LoVo (cell line): ENCODE results near the gene TNFSF18.
"Not testable (repeated sequence)": the region's sequence is repeated elsewhere in the genome, so short reads cannot be mapped to it uniquely, and the experiment has no call there.

Source experiments
- DNase-seq: peaks from one replicate; pipeline ENCODE4 v3.0.0-alpha.2; 2016; ENCODE audit warnings: low spot score

The TNFSF18 gene, protein sequence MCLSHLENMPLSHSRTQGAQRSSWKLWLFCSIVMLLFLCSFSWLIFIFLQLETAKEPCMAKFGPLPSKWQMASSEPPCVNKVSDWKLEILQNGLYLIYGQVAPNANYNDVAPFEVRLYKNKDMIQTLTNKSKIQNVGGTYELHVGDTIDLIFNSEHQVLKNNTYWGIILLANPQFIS

DNA sequence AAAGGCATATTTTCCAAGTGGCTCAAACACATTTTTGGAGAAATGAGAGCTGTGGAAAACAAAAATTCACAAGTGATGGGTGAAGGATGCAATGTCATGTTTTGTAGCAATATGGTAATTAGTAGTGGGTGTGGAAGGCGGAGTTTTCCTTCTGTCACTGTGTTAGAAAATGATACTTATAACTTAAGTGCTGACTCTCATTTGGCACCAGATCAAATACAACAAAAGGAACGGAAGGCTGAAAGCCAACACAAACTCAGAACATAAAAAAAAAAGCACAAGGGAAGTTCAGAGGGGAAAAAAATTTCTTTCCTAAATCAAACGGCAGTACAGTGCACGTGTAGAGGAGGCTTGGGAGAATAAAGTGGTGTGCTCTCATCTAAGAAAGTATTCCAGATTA, at the start of gene TNFSF18:
TNFSF18 (minus strand) TSS at position 77 of the 400 bp plus-strand sequence; CDS start at position 32, 45 bp downstream.
- peak; percentile 5 for DNase-seq

DNA sequence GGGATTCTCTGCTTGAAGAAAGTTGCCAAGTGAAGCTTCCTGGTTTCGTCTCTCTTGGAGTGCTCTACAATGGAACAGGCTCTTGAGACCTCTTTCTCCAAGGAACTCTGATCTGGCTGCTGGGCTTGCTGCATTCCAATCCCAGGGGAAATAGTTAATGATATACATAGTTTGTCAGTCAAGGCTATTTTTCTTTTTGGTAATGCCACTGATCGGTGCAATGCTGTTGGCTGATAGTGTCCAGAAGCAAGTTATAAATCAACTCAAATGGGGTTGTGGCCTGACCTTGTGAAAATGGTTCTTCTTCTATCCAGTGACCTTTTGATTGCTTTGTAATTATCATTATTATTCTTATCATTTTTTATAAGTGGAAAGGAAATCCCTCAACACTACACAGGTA, 48.4 kb upstream of the TNFSF18 start:
- no peak for DNase-seq

DNA sequence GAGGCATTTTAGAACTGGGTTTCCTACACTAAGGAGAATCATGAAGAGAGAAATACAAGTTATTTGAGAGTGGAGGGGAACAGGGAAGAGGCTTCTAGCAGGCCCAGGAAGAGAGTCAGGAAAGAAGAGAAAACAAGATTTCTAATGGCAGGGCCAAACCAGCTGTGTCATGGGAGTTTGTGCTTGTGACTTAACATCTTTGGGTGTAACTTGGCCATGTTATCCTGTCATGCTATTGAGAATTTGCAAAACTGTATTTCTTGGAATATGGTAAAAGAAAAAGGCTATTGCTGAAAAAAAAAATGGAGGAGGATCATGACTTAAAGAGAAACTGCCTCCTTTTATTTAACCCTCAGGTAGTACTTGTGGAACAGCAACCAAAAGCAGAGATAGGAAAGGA, 47.4 kb upstream of the TNFSF18 start:
- DNase-seq: no peak

DNA sequence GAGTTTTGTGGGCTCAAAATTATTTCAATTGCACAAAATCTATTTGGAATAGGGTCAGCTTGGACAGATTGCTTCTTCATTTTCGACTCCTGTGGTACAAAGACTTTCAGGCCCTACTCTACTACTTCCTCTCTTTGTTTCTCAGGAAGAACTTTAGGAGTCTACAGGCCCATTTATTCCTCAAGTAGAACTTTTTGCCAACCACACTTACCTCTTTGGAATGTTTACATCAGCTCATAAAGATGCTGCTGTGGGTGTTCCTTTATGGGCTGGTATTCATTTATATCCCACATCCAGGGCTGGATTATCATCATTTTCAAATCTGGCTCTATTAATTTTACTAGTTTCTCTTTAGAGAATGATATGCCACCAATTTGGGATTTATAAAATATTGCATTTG, 46.3 kb upstream of the TNFSF18 start:
- no peak for DNase-seq

DNA sequence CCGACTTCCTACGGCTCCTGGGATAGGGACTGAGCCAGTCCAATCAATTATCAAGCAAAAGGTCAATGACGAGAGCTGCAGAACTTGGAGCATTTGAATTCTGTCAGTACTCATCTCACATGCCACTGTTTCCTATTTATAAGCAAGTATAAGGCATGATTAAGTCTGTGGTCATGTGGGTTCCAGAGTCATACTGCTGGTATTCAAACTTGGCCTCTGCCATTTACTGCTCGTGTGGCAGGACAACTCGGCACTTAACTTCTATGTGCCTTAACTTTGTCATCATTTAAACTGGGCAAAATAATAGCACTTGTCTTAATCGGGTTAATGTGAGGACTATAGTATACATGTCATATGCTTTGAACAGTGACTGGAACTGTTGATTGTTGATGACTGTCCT, 44.9 kb upstream of the TNFSF18 start:
- no peak for DNase-seq

DNA sequence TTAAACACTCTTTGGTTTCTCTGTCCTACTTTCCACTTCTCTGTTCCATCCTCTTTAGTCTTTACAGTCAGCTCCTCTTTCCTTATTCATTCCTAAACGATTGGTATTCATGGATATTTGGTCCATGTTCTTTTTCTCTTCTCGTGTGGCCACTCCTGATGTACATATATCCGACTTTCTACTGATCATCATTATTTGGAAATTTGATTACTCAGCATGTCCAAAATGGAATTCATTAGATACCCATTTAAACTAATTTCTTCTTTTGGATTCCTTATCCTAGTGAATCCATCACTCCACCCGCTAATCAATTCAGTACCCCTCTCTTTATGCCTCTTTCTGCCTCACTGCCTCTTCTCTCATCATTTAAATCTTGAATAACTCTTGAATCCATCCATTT, 43.8 kb upstream of the TNFSF18 start:
- no peak for DNase-seq

DNA sequence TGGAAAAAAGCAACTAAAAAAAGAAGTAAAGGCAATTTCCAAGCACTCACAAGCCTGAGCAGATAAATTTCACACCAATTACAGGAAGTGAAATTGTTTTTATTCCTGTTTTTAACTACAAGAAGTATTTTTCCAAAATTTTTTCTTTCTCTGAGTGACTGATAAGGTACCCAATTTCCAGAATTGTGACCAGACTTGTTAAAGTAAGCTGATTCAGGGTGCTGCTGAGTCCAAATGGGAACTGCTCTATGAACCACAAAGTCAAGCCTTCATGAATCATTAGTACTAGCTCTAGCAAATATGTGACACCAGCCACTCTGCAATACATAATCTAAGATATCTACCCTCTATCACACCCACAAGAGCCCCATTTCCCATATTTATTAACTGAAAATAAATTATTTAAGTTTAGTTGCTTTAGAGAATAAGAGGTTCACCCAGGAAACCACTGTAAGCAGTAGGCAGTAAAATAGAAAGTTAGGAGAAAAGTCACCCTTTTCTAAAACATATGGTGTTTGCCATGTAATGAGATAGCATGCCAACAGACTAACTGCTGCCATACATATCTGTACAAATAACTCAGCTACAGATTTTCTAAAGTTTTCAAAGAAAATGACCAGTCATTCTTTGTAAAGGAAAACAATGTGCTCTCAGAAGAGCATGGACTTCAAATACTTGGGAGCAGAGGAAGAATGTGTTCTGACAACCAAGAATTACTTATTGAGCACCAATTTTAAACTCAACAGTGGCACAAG, 43.1 kb upstream of the TNFSF18 start:
- no peak for DNase-seq

DNA sequence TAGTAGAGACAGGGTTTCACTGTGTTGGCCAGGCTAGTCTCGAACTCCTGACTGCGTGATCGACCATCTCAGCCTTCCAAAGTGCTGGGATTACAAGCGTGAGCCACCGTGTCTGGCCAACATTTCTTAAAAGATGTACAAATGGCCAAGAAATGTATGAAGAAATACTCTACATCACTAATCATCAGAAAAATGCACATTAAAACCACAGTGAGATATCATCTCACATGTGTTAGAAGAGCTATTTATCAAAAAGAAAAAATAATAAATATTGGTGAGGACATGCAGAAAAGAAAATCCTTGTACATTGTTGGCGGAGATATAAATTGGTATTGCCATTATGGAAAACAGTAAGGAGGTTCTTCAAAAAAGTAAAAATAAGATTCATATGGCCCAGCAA, 33.6 kb upstream of the TNFSF18 start:
- DNase-seq: no peak

DNA sequence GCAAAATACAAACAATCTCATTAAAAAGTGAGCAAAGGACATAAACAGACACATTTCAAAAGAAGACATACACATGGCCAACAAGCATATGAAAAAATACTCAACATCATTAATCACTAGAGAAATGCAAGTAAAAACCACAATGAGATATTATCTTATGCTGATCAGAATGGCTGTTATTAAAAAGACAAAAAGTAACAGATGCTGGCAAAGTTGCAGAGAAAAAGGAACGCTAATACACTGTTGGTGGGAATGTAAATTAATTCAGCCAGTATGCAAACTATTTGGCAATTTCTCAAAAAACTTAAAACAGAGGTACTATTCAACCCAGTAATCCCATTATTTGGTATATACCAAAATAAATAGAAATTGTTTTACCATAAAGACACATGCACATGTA, 32.2 kb upstream of the TNFSF18 start:
- no peak for DNase-seq

DNA sequence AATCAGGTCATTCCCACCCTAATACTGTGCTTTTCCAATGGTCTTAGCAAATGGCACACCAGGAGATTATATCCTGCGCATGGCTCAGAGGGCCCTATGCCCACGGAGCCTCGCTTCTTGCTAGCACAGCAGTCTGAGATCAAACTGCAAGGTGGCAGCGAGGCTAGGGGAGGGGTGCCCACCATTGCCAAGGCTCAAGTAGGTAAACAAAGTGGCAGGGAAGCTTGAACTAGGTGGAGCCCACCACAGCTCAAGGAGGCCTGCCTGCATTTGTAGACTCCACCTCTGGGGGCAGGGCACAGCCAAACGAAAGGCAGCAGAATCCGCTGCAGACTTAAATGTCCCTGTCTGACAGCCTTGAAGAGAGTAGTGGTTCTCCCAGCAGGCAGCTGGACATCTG, 23.5 kb upstream of the TNFSF18 start:
- DNase-seq: not testable (repeated sequence)

DNA sequence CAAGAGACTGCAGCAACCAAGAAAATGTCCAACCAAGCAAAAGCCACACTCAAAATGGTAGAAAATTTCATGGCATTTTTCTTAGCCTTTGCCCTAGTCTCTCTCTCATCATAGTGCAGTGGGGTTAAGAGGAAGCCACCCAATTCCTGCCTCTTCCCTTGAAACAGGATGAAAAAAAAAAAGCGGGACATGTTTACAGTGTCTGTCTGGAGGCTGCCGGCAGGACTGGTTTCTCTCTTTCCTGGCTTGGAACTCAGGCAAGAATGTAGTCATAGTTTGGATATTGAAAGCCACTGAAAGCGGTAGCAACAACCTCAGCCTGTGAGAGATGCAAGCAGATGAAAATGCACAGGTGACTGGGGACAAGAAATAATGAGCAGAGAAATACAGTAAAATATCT, 13.3 kb upstream of the TNFSF18 start:
- no peak for DNase-seq

DNA sequence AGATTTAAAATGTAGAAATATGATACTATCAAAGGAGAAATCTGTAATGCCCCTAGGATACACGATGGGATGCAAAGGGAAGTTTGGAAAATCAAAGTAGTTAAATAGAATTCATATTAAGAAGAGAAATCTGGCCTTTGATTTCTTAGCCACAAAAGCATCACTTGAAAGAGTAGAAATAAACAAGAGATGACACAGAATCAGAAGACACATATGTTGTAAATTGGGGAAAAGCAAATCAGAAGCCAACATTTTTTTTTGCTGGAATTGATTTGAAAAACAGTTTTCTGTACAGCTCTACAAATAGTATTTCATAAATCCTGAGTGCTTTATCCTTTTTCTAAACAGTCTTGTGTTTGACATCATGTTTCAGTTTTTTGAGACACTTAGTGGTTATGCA, 12.4 kb upstream of the TNFSF18 start:
- no peak for DNase-seq

DNA sequence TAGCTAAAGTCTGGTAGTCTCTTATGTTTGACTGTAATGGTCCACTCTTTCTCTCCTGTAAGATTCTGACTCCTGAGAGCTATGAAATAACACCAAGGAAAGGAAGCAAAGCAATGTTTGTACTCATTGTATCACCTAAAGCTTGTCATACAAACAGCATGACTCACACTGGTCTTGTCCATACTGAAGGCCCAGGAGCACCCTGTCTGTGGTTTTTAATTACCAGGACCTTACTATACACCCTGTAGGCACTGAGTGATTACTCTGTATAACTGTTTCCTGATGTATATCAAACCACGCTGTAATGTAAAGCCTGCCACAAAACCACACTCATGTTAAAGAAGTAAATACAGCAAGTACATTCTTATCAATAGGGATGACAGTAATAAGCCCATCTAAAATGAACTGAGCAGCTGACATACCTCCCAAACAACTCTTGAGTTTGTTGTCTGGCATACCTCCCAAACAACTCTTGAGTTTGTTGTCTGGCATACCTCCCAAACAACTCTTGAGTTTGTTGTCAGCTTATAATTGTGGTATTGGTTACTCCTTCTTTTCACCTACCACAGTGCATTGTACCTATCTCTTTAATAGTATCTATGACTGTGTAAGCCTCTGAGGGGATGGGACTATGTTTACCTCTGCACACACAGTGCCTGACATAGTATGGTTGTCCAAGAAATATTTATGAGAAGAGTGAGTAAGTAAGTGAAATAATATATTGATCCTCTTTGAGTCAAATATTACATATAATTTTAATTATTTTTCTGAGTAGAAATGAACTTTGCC, 11.6 kb upstream of the TNFSF18 start:
- DNase-seq: peak; percentile 60

DNA sequence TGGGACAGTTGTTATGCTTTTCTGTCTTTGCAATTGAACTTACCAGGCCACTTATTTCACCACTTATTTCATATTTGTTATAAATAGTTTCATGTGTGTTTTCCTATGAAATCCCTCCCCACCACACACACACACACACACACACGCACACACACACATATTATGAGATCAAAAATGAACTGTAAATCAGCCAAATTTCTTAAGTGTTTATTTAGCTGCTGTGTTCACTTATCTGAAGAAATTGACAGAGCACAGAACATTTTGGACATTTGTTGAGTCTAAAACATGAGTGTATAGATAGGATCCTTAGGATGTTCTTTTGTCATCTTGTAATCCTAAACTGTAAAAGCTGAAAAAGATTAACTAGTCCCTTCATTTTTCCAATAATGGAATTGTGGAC, 7.8 kb upstream of the TNFSF18 start:
- no peak for DNase-seq

DNA sequence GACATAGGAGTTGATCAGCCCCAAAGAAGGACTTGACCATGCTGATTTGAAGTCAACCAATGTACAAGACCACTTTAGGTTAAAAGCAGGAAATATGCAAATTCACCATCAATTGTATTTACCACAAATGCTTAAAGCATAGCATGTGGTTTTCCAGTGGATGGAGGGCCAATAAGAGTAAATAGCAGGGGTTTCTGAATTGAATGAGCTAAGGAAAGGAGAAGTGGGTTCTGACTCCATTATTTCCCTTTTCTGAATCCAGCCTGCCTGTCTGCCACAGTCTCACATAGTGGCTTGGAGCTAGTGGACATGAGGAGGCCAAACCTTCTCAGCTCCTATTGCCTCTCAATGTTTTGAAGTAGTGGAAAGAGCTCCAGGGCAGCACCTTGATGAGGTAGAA, 7.2 kb upstream of the TNFSF18 start:
- DNase-seq: no peak

DNA sequence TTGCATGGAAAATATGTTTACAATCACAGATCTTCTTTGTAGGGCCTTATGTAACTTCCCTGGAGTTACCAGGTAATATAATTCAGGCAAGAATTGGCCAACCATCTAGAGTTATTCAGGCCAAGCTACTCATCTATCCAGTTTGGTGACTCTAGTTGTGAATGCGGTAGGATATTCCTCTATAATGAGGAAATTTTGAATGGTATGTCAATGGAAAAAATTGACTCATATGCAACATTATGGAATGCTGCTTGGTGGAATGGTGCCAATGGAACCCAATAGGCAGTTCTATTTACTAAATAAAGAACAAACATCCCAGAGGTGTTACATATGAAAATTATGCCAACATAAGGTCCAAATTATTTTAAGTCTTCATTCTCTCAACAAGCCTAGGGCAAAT, 5.6 kb upstream of the TNFSF18 start:
- no peak for DNase-seq

DNA sequence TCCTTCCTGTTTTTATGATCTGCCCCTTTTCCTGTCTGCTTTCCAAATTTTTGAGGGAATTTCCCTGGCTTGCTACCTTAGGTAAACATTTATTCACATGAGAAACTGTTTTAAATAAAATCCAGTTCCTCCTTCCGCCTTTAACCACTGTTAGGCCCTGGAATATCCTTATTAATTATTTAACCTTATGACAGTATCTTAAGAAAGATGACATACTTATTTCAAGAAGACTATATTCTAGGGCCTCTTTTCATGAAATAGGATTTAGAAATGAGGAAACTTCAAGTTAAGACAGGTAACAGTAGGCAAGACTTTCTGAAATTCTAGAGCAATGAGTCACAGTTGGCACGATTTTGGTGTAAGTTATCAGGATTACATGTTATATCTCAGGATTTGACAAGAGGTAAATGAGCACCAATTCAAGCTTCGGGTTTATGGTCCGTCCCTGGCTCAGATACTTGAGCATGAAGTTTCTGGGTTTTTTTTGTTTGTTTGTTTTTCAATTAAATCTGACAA, 2.0 kb upstream of the TNFSF18 start:
- DNase-seq: peak; percentile 61

DNA sequence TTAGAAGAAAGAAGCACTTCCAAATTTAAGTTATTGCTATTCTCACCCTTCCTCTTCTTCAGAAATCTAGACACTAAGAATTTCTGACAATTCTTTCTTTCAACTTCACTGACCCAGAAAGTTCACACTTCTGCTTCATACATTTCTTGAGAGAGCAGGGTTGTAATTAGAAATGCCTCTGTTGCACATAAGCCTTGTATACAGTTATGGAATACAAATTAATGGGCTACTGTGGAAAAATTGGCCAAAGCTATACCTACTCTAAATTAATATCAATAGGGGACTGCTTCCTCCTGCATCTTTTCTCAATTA, 1.5 kb downstream of the TNFSF18 start:
- DNase-seq: no peak

DNA sequence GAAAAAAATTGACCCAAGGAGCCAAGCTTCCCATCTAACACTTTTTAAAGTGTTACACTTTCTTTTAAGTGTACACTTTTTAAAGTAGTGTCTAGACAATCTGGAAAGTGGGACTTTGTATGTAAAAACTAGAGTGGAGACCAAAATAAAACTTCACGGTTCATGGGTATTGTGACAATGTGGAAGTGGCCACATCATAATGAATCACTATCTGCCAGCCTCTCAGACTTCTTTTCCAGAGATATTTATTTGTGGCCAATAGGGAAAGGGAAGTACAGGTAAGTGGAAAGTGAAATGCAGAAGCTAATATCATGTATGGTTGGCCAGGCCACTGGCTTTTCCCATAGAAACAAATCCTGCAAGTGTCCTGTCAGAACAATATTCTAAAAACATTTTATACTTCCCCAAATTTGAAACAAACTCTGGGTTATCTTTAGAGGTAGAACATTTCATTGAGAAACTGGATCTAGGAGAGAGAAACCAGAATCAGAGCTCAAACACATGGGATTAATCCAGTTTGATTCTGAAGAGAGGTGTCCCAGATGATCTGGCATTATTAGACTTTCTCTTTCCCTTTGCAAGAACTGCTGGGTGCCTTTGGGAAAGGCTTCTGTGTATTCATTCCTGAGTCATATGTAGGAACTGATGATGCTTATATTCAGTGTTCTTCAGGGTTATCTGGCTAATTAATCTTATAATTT, 2.0 kb downstream of the TNFSF18 start:
- DNase-seq: no peak

DNA sequence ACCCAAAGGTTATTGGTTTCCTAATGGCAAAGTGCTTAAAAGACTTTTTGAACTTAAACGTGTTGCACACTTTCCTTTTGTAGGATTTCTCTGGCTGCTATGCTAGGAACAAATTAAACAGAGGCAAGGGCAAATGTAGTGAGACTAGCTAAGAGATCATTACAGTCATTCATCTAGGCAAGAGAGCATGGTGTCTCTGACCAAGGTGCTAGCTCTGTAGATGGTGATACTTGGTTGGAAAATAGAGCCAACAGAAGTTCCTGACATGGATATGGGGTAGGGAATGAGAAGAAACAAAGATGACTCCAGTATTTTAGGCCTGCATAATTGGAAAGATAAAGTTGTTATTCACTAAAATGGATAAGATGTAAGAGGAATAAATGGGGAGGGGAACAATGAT, 6.1 kb downstream of the TNFSF18 start:
- no peak for DNase-seq

DNA sequence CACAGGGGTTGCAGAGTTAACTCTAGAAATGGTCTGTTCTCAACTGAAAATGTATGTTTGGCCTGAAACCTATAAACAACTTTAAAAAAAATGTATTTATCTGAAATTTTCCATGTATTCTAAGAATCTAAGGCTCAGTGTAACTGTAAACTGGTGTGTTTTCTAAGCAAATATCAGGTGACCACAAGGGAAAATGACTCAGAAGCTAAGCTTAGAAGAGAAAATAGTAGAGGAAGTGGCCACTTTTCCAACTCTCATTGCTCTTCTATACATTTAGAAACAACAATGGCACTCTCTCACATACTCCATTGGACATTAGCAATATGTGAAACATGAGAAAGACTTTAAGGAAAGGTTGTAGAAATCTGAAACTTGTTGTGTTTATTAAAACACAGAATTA, 7.5 kb downstream of the TNFSF18 start:
- peak; percentile 14 for DNase-seq

DNA sequence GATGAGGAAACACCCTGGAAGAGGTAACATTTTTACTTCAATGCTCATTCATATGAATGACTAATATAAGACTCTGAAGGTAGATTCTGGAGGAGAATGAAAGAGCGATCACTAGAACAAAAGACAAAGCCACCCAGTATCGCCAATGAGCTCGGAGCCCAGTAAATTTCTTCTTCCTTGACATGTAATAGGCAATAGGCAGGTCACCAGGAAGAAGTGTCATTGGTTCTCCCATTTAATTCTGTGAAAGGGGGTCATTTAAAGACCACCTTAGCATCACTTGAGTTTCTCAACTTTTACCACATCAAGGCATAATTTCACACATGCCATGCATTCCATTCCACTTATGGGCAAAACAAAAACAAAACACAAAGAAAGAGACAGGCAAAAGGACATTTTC, 7.9 kb downstream of the TNFSF18 start:
- peak; percentile 10 for DNase-seq

DNA sequence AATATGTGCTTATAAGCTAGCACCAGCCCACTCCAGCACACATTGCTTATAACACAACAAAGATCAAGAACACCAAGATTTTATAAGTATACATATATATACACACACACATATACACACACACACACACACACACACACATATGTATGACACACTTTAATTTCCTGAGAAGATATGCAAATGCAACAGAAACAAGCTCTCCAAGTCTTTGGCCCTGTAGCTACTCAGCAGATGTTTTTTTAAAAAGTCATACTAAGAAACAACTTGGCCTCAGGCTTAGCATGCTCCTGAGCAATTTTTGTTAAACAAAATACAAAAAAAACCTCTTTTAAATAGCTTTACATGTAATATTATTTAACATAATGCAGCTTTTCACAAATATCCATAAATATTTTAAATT, 11.1 kb downstream of the TNFSF18 start:
- no peak for DNase-seq
